Fibroblast of lung (primary cell): ENCODE results near the gene UACA. TPM values are rescaled to one million over a fixed set of nuclear protein-coding genes. Genes with fewer than 3 reads are reported as not detected.
"Not testable (repeated sequence)": the region's sequence is repeated elsewhere in the genome, so short reads cannot be mapped to it uniquely, and the experiment has no call there.

Source experiments
- DNase-seq, 2 donors: peaks; one replicate each; pipeline versions ENCODE4 v3.0.0 to v3.0.0-alpha.2; 2010; ENCODE audit warnings: low read depth in 2 of 2
- H2AFZ ChIP-seq: 2 replicates; pipeline ENCODE4 v1.5.1; 2012; ENCODE audit warnings: low read length, control low read depth, inconsistent platforms
- H3K27ac ChIP-seq: 2 replicates; pipeline ENCODE4 v1.5.1; 2011; ENCODE audit warnings: low read length, control low read depth; ENCODE audit not compliant: insufficient read depth
- H3K27me3 ChIP-seq: 2 replicates; pipeline ENCODE4 v1.5.1; 2011; ENCODE audit warnings: mild to moderate bottlenecking, low read length; ENCODE audit not compliant: control insufficient read depth, insufficient read depth
- H3K36me3 ChIP-seq: 2 replicates; pipeline ENCODE4 v1.5.1; 2011; ENCODE audit warnings: low read length; ENCODE audit not compliant: control insufficient read depth, insufficient read depth
- H3K4me1 ChIP-seq: 2 replicates; pipeline ENCODE4 v1.5.1; 2011; ENCODE audit warnings: low read length; ENCODE audit not compliant: control insufficient read depth, insufficient read depth; ENCODE audit errors: extremely low read depth
- H3K4me2 ChIP-seq: 2 replicates; pipeline ENCODE4 v1.5.1; 2011; ENCODE audit warnings: low read length, control low read depth; ENCODE audit not compliant: insufficient read depth; ENCODE audit errors: extremely low read depth
- H3K4me3 ChIP-seq, 4 experiments: fragments of 200-600 bp in 1 of 4; sonication (generic) in 1 of 4; replicated peaks in 1 of 4; 2 replicates each; pipeline ENCODE4 v1.5.1; 2011 to 2016; ENCODE audit warnings: low read length in 4 of 4, low read depth in 3 of 4, mild to moderate bottlenecking in 3 of 4, control low read depth in 2 of 4, inconsistent platforms in 1 of 4, mixed read lengths in 1 of 4; ENCODE audit not compliant: insufficient read depth in 1 of 4; ENCODE audit errors: control extremely low read depth in 1 of 4
- H3K79me2 ChIP-seq: 2 replicates; pipeline ENCODE4 v1.5.1; 2012; ENCODE audit warnings: mild to moderate bottlenecking, low read length, inconsistent platforms; ENCODE audit not compliant: control insufficient read depth, insufficient read depth
- H3K9ac ChIP-seq: 2 replicates; pipeline ENCODE4 v1.5.1; 2011; ENCODE audit warnings: mild to moderate bottlenecking, low read length, control low read depth; ENCODE audit not compliant: insufficient read depth
- H3K9me3 ChIP-seq: 2 replicates; pipeline ENCODE4 v1.5.1; 2012; ENCODE audit warnings: low read depth, low read length; ENCODE audit not compliant: control insufficient read depth, insufficient read depth
- H4K20me1 ChIP-seq: 2 replicates; pipeline ENCODE4 v1.5.1; 2011; ENCODE audit warnings: low read length; ENCODE audit not compliant: control insufficient read depth, insufficient read depth; ENCODE audit errors: extremely low read depth
- CTCF ChIP-seq, 2 donors: IDR thresholded peaks in 1 of 2; conservative IDR thresholded peaks in 1 of 2; 1 replicate in 1 of 2; 2 replicates in 1 of 2; pipeline ENCODE4 v1.5.1; 2011 to 2012; ENCODE audit warnings: low read length in 2 of 2, control low read depth in 1 of 2, inconsistent platforms in 1 of 2, low read depth in 1 of 2, mild to moderate bottlenecking in 1 of 2
- EZH2 ChIP-seq: IDR thresholded peaks from 2 replicates; pipeline ENCODE4 v1.5.1; 2012; ENCODE audit warnings: low read length, control low read depth, mild to moderate bottlenecking; ENCODE audit errors: missing control alignments
- polyA plus RNA-seq, 2 donors: library from polyadenylated mRNA; depleted of rRNA in 1 of 2; stranded (reverse) in 1 of 2; unstranded in 1 of 2; fragments of >200 nt; gene quantifications; 2 replicates each; pipeline ENCODE4 v1.2.1, GENCODE V29; 2011 to 2012; ENCODE audit warnings: missing spikeins in 1 of 2
- total RNA-seq: library from RNA; depleted of rRNA; stranded (reverse); fragments of >200 nt; gene quantifications from 2 replicates; pipeline ENCODE4 v1.2.1, GENCODE V29; 2014

Gene UACA
- total and polyA plus RNA-seq, 2 donors (not counting 1 experiment from before 2014, with no cell fraction given) = 170 to 187 TPM

- Histone ChIP-seq H3K36me3 (no peaks in the 10 kb centered on the region), H3K4me2 (peak overlapping the region; percentile 69), H3K27ac (peak overlapping the region; percentile 79), H3K79me2 (peaks cover 94% of the 10 kb centered on the region), H2AFZ (no peak overlapping the region), H3K4me1 (peaks cover 24% of the 10 kb centered on the region), H3K9me3 (no peaks in the 10 kb centered on the region), H3K9ac (no peak overlapping the region), H4K20me1 (peaks cover 3% of the 10 kb centered on the region), H3K27me3 (no peaks in the 10 kb centered on the region), H3K4me3 (peak overlapping the region in 2 of 4 experiments; percentile 17 to 53)
- TF ChIP-seq EZH2 (no peak), CTCF (conservative IDR thresholded peaks at IDR 0.05 in 1 of 2, IDR thresholded peaks at IDR 0.05 in 1 of 2; ENCODE audit: low read depth in 1 of 2, low read length in 2 of 2) (no peak)
- DNase-seq = peak; percentile 36 to 41
Measured at GRCh38 chr15:70742928-70743327, 20.4 kb downstream of the UACA start.

GRCh38 chr15:70741677-70742293 is 21.6 kb downstream of the UACA start:
- peak overlapping the region; percentile 42 for H3K27ac ChIP-seq
- H3K27me3 ChIP-seq = no peaks in the 10 kb centered on the region
- TF ChIP-seq CTCF (conservative IDR thresholded peaks at IDR 0.05 in 1 of 2, IDR thresholded peaks at IDR 0.05 in 1 of 2; ENCODE audit: low read depth in 1 of 2, low read length in 2 of 2) = no peak
- TF ChIP-seq EZH2 = no peak
- no peaks in the 10 kb centered on the region for H3K36me3 ChIP-seq
- no peak overlapping the region for H2AFZ ChIP-seq
- peak overlapping the region in 1 of 4 experiments; percentile 17 for H3K4me3 ChIP-seq
- peak; percentile 50 to 68 for DNase-seq
- H3K4me1 ChIP-seq = peaks cover 23% of the 10 kb centered on the region
- H3K9me3 ChIP-seq = no peaks in the 10 kb centered on the region
- H3K4me2 ChIP-seq = peak overlapping the region; percentile 64
- peaks cover 94% of the 10 kb centered on the region for H3K79me2 ChIP-seq
- H3K9ac ChIP-seq = no peak overlapping the region
- H4K20me1 ChIP-seq = peaks cover 3% of the 10 kb centered on the region

- no peaks in the 10 kb centered on the region for H3K36me3 ChIP-seq
- peaks cover 95% of the 10 kb centered on the region for H3K79me2 ChIP-seq
- no peaks in the 10 kb centered on the region for H3K9me3 ChIP-seq
- peak overlapping the region; percentile 48 for H3K4me2 ChIP-seq
- TF ChIP-seq CTCF (conservative IDR thresholded peaks at IDR 0.05 in 1 of 2, IDR thresholded peaks at IDR 0.05 in 1 of 2; ENCODE audit: low read depth in 1 of 2, low read length in 2 of 2) (no peak), EZH2 (no peak)
- no peaks in the 10 kb centered on the region for H3K27me3 ChIP-seq
- peak overlapping the region in 1 of 4 experiments; percentile 14 for H3K4me3 ChIP-seq
- H2AFZ ChIP-seq = no peak overlapping the region
- H3K9ac ChIP-seq = no peak overlapping the region
- H3K4me1 ChIP-seq = peaks cover 23% of the 10 kb centered on the region
- peaks cover 3% of the 10 kb centered on the region for H4K20me1 ChIP-seq
- H3K27ac ChIP-seq = peak overlapping the region; percentile 69
- DNase-seq = peak; percentile 78 to 94
Measured at GRCh38 chr15:70741107-70741531, 22.2 kb downstream of the UACA start.

- H3K4me2 ChIP-seq, H3K27me3 ChIP-seq, H2AFZ ChIP-seq, DNase-seq, H4K20me1 ChIP-seq, H3K4me3 ChIP-seq, H3K9me3 ChIP-seq, H3K36me3 ChIP-seq, H3K4me1 ChIP-seq, H3K9ac ChIP-seq, H3K27ac ChIP-seq: not testable (repeated sequence)
- peaks cover 50% of the 10 kb centered on the region for H3K79me2 ChIP-seq
Measured at GRCh38 chr15:70735040-70735439, 28.3 kb downstream of the UACA start.
